Measurements from ENCODE around the gene GOLT1A.

- TF ChIP-seq CTCF (conservative IDR thresholded peaks at IDR 0.05; ENCODE audit: low read depth, low read length): no peak
- TF ChIP-seq EZH2 (IDR thresholded peaks at IDR 0.05; ENCODE audit: borderline replicate concordance, low read depth, low read length, poor library complexity, severe bottlenecking): no peak
Measured at GRCh38 chr1:204171751-204172178, 42.0 kb downstream of the GOLT1A start.
